Chondrocyte (in vitro differentiated cells): Measurements from ENCODE around the gene TMEM8B. TPM values are rescaled to one million over a fixed set of nuclear protein-coding genes. Genes with fewer than 3 reads are reported as not detected.
"Not testable (repeated sequence)": the region's sequence is repeated elsewhere in the genome, so short reads cannot be mapped to it uniquely, and the experiment has no call there.

Experiments
- DNase-seq: peaks from one replicate; pipeline ENCODE4 v3.0.0; 2021; ENCODE audit warnings: mixed read lengths, low spot score
- H3K27ac Mint-ChIP-seq: one replicate; pipeline ENCODE4 v1.8.0; 2021; ENCODE audit warnings: mild to moderate bottlenecking, moderate library complexity, mixed read lengths; ENCODE audit not compliant: unreplicated experiment
- H3K27me3 Mint-ChIP-seq: 2 replicates; pipeline ENCODE4 v1.8.0; 2021; ENCODE audit warnings: low read depth, mixed read lengths
- H3K36me3 Mint-ChIP-seq: 2 replicates; pipeline ENCODE4 v1.8.0; 2021; ENCODE audit warnings: low read depth, mixed read lengths
- H3K4me1 Mint-ChIP-seq: 2 replicates; pipeline ENCODE4 v1.8.0; 2021; ENCODE audit warnings: low read depth, mild to moderate bottlenecking, mixed read lengths
- H3K4me3 Mint-ChIP-seq: one replicate; pipeline ENCODE4 v1.8.0; 2021; ENCODE audit warnings: mild to moderate bottlenecking, moderate library complexity, mixed read lengths; ENCODE audit not compliant: unreplicated experiment
- H3K9me3 Mint-ChIP-seq: 2 replicates; pipeline ENCODE4 v1.8.0; 2021; ENCODE audit warnings: low read depth, mixed read lengths
- total RNA-seq: library from RNA; stranded (reverse); gene quantifications from 3 replicates; pipeline ENCODE4 v1.2.1, GENCODE V29; 2021
- TF ChIP-seq, protein P1 (sequence below): fragments of 200-600 bp; sonication (generic); IDR thresholded peaks from 2 replicates; pipeline ENCODE4 v1.5.0; 2021; ENCODE audit warnings: antibody characterized with exemption, mild to moderate bottlenecking, moderate library complexity

The TMEM8B gene
- total RNA-seq, 1 donor from 2014 or later, result 18.2 TPM

DNA sequence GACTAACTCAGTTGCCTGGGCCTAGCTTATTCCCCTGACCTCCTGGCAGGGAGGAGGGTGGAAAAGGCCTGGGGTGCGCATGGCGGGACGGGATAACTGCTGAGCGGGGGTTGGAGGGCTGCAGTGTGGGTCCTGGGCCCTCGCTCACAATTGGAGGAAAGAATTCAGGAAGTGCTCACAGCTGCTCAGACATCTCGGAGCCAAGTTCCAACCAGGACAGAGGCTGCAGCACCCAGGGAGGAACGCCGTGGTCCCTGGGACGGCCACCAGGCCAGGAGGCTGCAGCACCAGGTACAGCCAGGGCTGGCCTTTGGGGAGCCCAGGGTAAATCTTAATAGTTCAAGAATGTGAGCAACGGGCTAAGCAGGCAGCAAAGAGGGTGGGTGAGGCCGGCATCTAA lies 80.2 kb downstream of the TMEM8B start, which contains the start of gene SPAAR:
TSS of gene SPAAR (plus strand) at position 217 of the 400 bp plus-strand sequence. CDS start 974 bp downstream, outside the sequence.
- H3K27me3 Mint-ChIP-seq, result no peaks in the 10 kb centered on the region
- peak within 1 kb of the TSS; percentile 97 for H3K27ac Mint-ChIP-seq
- peaks cover 75% of the 10 kb centered on the region for H3K4me1 Mint-ChIP-seq
- DNase-seq, result no peak
- TF ChIP-seq, protein P1, sequence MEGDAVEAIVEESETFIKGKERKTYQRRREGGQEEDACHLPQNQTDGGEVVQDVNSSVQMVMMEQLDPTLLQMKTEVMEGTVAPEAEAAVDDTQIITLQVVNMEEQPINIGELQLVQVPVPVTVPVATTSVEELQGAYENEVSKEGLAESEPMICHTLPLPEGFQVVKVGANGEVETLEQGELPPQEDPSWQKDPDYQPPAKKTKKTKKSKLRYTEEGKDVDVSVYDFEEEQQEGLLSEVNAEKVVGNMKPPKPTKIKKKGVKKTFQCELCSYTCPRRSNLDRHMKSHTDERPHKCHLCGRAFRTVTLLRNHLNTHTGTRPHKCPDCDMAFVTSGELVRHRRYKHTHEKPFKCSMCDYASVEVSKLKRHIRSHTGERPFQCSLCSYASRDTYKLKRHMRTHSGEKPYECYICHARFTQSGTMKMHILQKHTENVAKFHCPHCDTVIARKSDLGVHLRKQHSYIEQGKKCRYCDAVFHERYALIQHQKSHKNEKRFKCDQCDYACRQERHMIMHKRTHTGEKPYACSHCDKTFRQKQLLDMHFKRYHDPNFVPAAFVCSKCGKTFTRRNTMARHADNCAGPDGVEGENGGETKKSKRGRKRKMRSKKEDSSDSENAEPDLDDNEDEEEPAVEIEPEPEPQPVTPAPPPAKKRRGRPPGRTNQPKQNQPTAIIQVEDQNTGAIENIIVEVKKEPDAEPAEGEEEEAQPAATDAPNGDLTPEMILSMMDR, result no peak
- H3K9me3 Mint-ChIP-seq, result no peaks in the 10 kb centered on the region
- peak within 1 kb of the TSS; percentile 60 for H3K4me3 Mint-ChIP-seq
- no peaks in the 10 kb centered on the region for H3K36me3 Mint-ChIP-seq

DNA sequence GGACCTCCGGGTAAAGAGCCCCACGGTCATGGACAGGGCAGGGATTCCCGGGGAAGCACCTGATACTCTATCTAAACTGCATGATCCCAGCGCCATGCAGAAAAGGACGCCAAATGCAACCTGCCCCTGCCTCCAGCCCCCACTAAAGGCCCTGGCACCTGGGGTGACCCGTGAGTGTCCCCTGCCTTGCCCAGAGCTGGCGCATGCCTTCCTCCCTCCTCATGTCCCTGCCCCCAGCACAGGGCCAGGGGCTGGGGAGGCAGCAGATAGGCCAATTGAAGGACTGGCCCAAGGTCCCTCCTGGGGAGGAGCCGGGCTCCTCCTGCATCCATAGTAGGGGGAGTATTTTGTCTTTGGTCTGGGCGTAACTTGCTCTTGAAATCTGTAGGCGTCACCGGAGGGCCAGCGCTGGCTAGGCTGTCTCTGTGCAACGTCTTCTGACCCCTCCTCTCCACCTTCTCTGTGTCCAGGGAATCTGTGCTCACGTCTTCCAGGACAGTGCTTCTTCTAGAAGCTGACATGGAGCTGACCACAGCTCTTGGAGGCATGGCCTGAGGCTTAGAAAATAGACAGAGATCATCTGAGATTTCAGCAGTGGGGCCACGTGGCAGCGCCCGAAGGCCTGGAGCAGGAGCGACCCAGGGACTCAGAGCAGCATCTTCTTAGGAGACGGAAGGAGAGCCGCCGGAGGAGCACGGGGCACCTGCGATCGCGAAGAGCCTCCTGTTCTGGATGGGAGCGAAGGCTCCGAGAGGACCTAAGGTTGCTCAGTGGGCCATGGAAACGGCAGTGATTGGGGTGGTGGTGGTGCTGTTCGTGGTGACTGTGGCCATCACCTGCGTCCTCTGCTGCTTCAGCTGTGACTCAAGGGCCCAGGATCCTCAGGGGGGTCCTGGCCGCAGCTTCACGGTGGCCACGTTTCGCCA lies 80.9 kb downstream of the TMEM8B start:
- no peak for DNase-seq
- H3K9me3 Mint-ChIP-seq, result no peaks in the 10 kb centered on the region
- H3K27ac Mint-ChIP-seq, result peak overlapping the region; percentile 97
- H3K4me1 Mint-ChIP-seq, result peaks cover 68% of the 10 kb centered on the region
- H3K27me3 Mint-ChIP-seq, result no peaks in the 10 kb centered on the region
- no peak overlapping the region for H3K4me3 Mint-ChIP-seq
- TF ChIP-seq, protein P1, result no peak
- H3K36me3 Mint-ChIP-seq, result no peaks in the 10 kb centered on the region

DNA sequence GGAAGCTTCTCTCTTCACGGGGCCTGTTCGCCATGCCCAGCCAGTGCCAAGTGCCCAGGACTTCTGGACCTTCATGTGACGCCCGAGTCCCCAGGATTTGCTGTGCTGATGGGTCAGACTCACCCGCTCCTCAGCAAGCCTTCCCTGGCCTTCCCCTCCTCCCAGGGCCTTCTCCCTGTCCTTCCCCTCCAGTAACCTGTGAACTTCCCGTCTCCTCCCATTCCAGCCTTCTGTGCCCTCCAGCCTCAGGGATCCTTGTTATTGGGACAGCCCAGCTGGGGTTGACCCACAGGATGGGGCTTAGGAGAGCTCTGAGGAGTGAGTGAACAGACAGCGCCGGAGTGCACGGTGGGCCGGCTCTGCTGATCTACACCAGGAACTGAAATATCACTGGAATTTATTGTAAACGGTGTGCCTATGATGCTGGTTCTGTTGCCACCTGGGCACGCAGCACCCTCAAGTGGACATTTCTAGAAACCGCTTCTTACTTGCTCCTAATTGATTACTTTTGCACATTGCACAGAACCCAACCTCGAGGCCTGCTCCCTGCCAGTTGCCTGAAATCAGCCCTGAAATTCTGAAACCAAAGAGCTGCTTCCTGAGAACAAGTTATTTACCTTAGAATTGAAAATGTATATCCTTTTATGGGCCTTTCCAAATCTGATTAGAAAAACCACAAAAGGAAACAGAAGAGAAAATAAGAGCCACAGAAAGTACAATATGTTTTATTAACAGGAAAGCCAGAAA lies 81.8 kb downstream of the TMEM8B start:
- Mint-ChIP-seq H3K36me3 (no peaks in the 10 kb centered on the region), H3K27ac (peak overlapping the region; percentile 91), H3K9me3 (no peaks in the 10 kb centered on the region), H3K27me3 (no peaks in the 10 kb centered on the region), H3K4me1 (peaks cover 63% of the 10 kb centered on the region), H3K4me3 (no peak overlapping the region)
- no peak for DNase-seq
- TF ChIP-seq, protein P1, result peak; percentile 84

DNA sequence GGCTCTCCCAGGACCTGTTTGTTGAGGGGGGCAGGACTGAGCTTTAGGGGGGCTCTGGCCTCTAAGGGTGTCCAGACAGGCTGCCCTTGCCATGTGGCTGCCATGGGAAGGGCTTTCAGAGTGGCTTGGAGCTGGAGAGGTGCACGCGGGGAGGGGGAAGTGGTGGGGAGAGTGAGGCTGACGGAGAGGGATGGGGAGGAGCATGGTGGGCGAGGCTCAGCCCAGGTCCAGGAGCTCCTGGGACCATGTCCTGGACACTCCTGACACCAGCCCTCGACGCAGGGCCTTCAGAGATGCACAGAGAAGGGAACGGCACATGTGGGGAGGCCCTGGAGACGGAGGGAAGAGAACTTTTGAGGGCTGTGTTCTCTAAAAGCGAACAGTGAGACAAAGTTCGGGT lies 82.7 kb downstream of the TMEM8B start:
- Mint-ChIP-seq H3K9me3 (no peaks in the 10 kb centered on the region), H3K27ac (no peak overlapping the region), H3K4me3 (no peak overlapping the region), H3K36me3 (no peaks in the 10 kb centered on the region), H3K27me3 (no peaks in the 10 kb centered on the region), H3K4me1 (peaks cover 57% of the 10 kb centered on the region)
- no peak for DNase-seq
- TF ChIP-seq, protein P1, result no peak

DNA sequence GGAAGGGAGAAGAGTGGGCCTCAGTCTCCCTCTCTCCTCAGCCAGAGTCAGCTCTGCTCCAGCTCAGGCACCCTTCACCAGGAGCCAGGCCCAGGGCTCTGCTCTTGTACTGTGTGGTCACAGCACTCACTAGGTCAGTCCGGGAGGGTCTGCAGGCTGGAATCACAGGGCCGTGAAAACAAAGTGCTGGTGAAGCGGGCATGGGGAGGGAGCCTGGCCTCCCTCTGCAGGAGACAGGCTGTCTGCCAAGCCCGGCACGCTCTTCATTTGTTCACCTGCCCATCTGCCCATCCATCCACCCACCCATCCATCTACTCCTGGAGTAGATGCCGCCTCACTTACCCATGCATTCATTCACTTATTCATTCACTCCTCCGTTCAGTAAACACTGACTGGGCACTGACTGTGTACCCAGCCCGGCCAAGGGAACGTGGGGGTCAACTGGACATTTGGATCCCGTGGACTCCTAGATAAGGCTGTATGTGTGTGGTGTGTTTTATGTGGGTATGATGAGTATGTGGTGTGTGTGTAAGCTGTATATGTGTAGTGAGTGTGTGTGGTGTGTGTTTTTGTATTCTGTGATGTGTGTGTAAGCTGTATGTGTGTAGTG lies 83.9 kb downstream of the TMEM8B start:
- Mint-ChIP-seq H3K36me3 (no peaks in the 10 kb centered on the region), H3K9me3 (no peaks in the 10 kb centered on the region), H3K27me3 (no peaks in the 10 kb centered on the region), H3K27ac (no peak overlapping the region), H3K4me1 (peaks cover 48% of the 10 kb centered on the region), H3K4me3 (no peak overlapping the region)
- TF ChIP-seq, protein P1, result no peak
- no peak for DNase-seq

DNA sequence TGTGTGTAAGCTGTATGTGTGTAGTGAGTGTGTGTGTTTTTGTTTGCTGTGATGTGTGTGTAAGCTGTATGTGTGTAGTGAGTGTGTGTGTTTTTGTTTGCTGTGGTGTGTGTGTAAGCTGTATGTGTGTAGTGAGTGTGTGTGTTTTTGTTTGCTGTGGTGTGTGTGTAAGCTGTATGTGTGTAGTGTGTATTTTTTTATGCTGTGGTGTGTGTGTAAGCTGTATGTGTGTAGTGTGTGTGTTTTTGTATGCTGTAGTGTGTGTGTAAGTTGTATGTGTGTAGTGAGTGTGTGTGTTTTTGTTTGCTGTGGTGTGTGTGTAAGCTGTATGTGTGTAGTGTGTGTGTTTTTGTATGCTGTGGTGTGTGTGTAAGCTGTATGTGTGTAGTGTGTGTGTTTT lies 84.4 kb downstream of the TMEM8B start:
- not testable (repeated sequence) for H3K4me3 Mint-ChIP-seq, H3K27me3 Mint-ChIP-seq, H3K36me3 Mint-ChIP-seq, H3K9me3 Mint-ChIP-seq, H3K27ac Mint-ChIP-seq, DNase-seq
- peaks cover 46% of the 10 kb centered on the region for H3K4me1 Mint-ChIP-seq
